ENCODE data around the gene VILL. TPM values are rescaled to one million over a fixed set of nuclear protein-coding genes. Genes with fewer than 3 reads are reported as not detected.
A peak's percentile ranks its signal among the peaks of the same experiment; 100 is the strongest.

VILL gene
- total and polyA plus RNA-seq, 4 donors, result 10.2 to 32.3 (median 22.5) TPM

DNA sequence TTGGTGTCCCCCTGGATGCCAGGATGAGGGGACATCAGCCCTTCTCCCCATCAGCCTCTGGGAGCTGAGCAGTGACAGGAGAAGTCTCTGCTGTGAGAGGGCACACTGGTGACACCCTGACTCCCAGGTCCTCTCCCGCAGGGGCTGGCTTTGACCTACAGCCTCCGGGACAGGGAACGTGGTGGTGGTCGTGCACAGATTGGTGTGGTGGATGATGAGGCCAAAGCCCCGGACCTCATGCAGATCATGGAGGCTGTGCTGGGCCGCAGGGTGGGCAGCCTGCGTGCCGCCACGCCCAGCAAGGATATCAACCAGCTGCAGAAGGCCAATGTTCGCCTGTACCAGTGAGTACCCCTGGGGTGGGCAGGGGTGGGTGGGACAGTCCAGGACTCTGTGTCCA, 6.8 kb downstream of the VILL start:
- Histone ChIP-seq H3K4me1 (ENCODE audit: control insufficient read depth in 5 of 5, insufficient read depth in 5 of 5, low read length in 5 of 5) (peaks cover 0 to 27% (median 14%) of the 10 kb centered on the region in 5 donors), H3K9ac (ENCODE audit: insufficient read depth in 1 of 2, low read length in 2 of 2) (no peak overlapping the region), H3K27ac (ENCODE audit: low read depth in 1 of 2, low read length in 1 of 2) (peak overlapping the region in 1 of 2 donors; percentile 0), H3K27me3 (ENCODE audit: control insufficient read depth in 3 of 3, insufficient read depth in 3 of 3, low read length in 2 of 3) (no peaks in the 10 kb centered on the region), H3K4me3 (no peak overlapping the region), H3K9me3 (ENCODE audit: control insufficient read depth in 4 of 4, insufficient read depth in 3 of 4, low read length in 3 of 4) (no peaks in the 10 kb centered on the region), H3K36me3 (ENCODE audit: control insufficient read depth in 4 of 4, insufficient read depth in 4 of 4, low read length in 4 of 4) (peaks cover 0 to 34% (median 18%) of the 10 kb centered on the region in 4 donors)
- WGBS, 2 donors, result 92 to 95% methylated on average over 10 of the region's 10 CpGs
- no peak for ATAC-seq (ENCODE audit: insufficient read depth, low FRiP score)
- TF ChIP-seq, protein P1, sequence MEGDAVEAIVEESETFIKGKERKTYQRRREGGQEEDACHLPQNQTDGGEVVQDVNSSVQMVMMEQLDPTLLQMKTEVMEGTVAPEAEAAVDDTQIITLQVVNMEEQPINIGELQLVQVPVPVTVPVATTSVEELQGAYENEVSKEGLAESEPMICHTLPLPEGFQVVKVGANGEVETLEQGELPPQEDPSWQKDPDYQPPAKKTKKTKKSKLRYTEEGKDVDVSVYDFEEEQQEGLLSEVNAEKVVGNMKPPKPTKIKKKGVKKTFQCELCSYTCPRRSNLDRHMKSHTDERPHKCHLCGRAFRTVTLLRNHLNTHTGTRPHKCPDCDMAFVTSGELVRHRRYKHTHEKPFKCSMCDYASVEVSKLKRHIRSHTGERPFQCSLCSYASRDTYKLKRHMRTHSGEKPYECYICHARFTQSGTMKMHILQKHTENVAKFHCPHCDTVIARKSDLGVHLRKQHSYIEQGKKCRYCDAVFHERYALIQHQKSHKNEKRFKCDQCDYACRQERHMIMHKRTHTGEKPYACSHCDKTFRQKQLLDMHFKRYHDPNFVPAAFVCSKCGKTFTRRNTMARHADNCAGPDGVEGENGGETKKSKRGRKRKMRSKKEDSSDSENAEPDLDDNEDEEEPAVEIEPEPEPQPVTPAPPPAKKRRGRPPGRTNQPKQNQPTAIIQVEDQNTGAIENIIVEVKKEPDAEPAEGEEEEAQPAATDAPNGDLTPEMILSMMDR (IDR thresholded peaks at IDR 0.05; ENCODE audit: control extremely low read depth, extremely low read depth), result no peak
- DNase-seq, result peak in 1 of 3 donors; percentile 5

DNA sequence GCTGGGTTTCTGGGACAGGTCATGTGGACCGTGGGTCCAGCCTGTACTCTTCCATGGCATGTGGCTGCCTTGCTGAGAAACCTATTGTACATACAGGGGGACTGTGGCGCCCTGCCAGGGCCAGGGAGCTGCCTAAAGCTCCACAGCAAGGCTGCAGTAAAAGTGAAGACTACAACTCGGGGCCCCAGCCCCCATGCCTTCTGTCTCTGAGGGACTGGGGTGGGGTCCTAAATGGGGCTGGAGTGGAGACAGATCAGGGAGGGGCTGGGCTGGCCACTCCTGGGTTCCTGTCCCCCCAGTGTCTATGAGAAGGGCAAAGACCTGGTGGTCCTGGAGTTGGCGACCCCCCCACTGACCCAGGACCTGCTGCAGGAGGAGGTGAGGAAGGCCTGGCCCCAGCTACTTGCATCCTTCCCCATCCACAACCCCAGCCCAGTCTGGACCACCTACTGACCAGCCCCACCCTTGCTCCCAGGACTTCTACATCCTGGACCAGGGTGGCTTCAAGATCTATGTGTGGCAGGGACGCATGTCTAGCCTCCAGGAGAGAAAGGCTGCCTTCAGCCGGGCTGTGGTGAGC, 7.3 kb downstream of the VILL start:
- WGBS, 2 donors, result 77 to 80% methylated on average over 6 of the region's 6 CpGs
- no peak overlapping the region for H3K9ac ChIP-seq (ENCODE audit: insufficient read depth in 1 of 2, low read length in 2 of 2)

DNA sequence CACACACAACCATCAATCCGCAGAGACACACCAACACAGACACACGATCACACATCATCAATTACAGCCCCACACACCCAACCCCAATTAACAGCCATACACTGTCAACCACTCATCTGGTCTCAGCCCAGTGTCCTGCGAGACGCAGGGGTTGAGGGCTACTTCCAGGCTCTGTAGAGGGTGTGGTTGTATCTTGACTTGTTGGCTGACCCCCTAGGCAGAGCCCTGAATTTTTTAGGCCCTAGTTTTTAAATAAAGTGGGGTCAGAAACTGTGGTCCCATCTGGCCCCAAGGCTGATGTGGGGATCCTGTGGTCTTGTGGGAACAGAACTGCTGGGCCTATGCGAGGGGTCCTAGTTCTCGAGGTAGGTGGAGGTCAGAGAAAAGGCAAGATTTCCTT, 9.2 kb downstream of the VILL start:
- Histone ChIP-seq H3K4me1 (ENCODE audit: control insufficient read depth in 5 of 5, insufficient read depth in 5 of 5, low read length in 5 of 5) (peaks cover 0 to 23% (median 13%) of the 10 kb centered on the region in 5 donors), H3K9me3 (ENCODE audit: control insufficient read depth in 4 of 4, insufficient read depth in 3 of 4, low read length in 3 of 4) (no peaks in the 10 kb centered on the region), H3K9ac (ENCODE audit: insufficient read depth in 1 of 2, low read length in 2 of 2) (no peak overlapping the region), H3K27ac (ENCODE audit: low read depth in 1 of 2, low read length in 1 of 2) (no peak overlapping the region), H3K27me3 (ENCODE audit: control insufficient read depth in 3 of 3, insufficient read depth in 3 of 3, low read length in 2 of 3) (no peaks in the 10 kb centered on the region), H3K36me3 (ENCODE audit: control insufficient read depth in 4 of 4, insufficient read depth in 4 of 4, low read length in 4 of 4) (peaks cover 0 to 43% (median 24%) of the 10 kb centered on the region in 4 donors), H3K4me3 (no peak overlapping the region)
- TF ChIP-seq, protein P1 (IDR thresholded peaks at IDR 0.05; ENCODE audit: control extremely low read depth, extremely low read depth), result no peak
- ATAC-seq (ENCODE audit: insufficient read depth, low FRiP score), result no peak
- 84 to 92% methylated on average over 6 of the region's 6 CpGs for WGBS, 2 donors
- peak in 1 of 3 donors; percentile 8 for DNase-seq

More for the DNA sequence above, 7.3 kb downstream of the VILL start:
- H3K4me3 ChIP-seq, result no peak overlapping the region
- peaks cover 0 to 35% (median 21%) of the 10 kb centered on the region in 4 donors for H3K36me3 ChIP-seq (ENCODE audit: control insufficient read depth in 4 of 4, insufficient read depth in 4 of 4, low read length in 4 of 4)
- peaks cover 0 to 27% (median 14%) of the 10 kb centered on the region in 5 donors for H3K4me1 ChIP-seq (ENCODE audit: control insufficient read depth in 5 of 5, insufficient read depth in 5 of 5, low read length in 5 of 5)
- H3K27me3 ChIP-seq (ENCODE audit: control insufficient read depth in 3 of 3, insufficient read depth in 3 of 3, low read length in 2 of 3), result no peaks in the 10 kb centered on the region
- H3K9me3 ChIP-seq (ENCODE audit: control insufficient read depth in 4 of 4, insufficient read depth in 3 of 4, low read length in 3 of 4), result no peaks in the 10 kb centered on the region
- peak in 1 of 3 donors; percentile 11 for DNase-seq
- H3K27ac ChIP-seq (ENCODE audit: low read depth in 1 of 2, low read length in 1 of 2), result peak overlapping the region in 1 of 2 donors; percentile 98
- ATAC-seq (ENCODE audit: insufficient read depth, low FRiP score), result no peak
- TF ChIP-seq, protein P1 (IDR thresholded peaks at IDR 0.05; ENCODE audit: control extremely low read depth, extremely low read depth), result no peak

Data from lung (tissue), 12 donors.